ENCODE data around the gene IFT57.
"Not testable (repeated sequence)": the region's sequence is repeated elsewhere in the genome, so short reads cannot be mapped to it uniquely, and the experiment has no call there.

IFT57 gene

GRCh38 chr3:108221911-108222852 lies at the start of gene IFT57:
TSS of gene IFT57 (minus strand) at chr3:108222424. CDS start at chr3:108222322, 102 bp downstream.
- peak; percentile 84 to 88 (median 87) for DNase-seq (ENCODE audit: low read depth in 3 of 3)

GRCh38 chr3:108271626-108272025 lies 49.4 kb upstream of the IFT57 start:
- DNase-seq (ENCODE audit: low read depth in 3 of 3), result no peak

GRCh38 chr3:108268235-108268634 lies 46.0 kb upstream of the IFT57 start:
- not testable (repeated sequence) for DNase-seq (ENCODE audit: low read depth in 3 of 3)

GRCh38 chr3:108264534-108265298 lies 42.5 kb upstream of the IFT57 start:
- not testable (repeated sequence) for DNase-seq (ENCODE audit: low read depth in 3 of 3)

- no peak for DNase-seq (ENCODE audit: low read depth in 3 of 3)
These were observed 32.9 kb upstream of the IFT57 start for GRCh38 chr3:108255131-108255530.

- DNase-seq (ENCODE audit: low read depth in 3 of 3), result no peak
These were observed 29.6 kb upstream of the IFT57 start for GRCh38 chr3:108251844-108252243.

- DNase-seq (ENCODE audit: low read depth in 3 of 3), result no peak
These were observed 29.0 kb upstream of the IFT57 start for GRCh38 chr3:108251265-108251664.

GRCh38 chr3:108250626-108251025 lies 28.4 kb upstream of the IFT57 start:
- no peak for DNase-seq (ENCODE audit: low read depth in 3 of 3)

- DNase-seq (ENCODE audit: low read depth in 3 of 3), result no peak
These were observed 21.0 kb upstream of the IFT57 start for GRCh38 chr3:108243243-108243642.

- no peak for DNase-seq (ENCODE audit: low read depth in 3 of 3)
These were observed 20.6 kb upstream of the IFT57 start for GRCh38 chr3:108242776-108243175.

- DNase-seq (ENCODE audit: low read depth in 3 of 3), result no peak
These were observed 19.5 kb upstream of the IFT57 start for GRCh38 chr3:108241721-108242120.

- DNase-seq (ENCODE audit: low read depth in 3 of 3), result no peak
These were observed 18.9 kb upstream of the IFT57 start for GRCh38 chr3:108241146-108241545.

- DNase-seq (ENCODE audit: low read depth in 3 of 3), result no peak
These were observed 16.9 kb upstream of the IFT57 start for GRCh38 chr3:108239082-108239481.

- DNase-seq (ENCODE audit: low read depth in 3 of 3), result no peak
These were observed 13.1 kb upstream of the IFT57 start for GRCh38 chr3:108235290-108235689.

- no peak for DNase-seq (ENCODE audit: low read depth in 3 of 3)
These were observed 12.2 kb upstream of the IFT57 start for GRCh38 chr3:108234387-108234957.

GRCh38 chr3:108228286-108228685 lies 6.1 kb upstream of the IFT57 start:
- no peak for DNase-seq (ENCODE audit: low read depth in 3 of 3)

- DNase-seq (ENCODE audit: low read depth in 3 of 3), result no peak
These were observed 4.9 kb upstream of the IFT57 start for GRCh38 chr3:108227131-108227530.

- no peak for DNase-seq (ENCODE audit: low read depth in 3 of 3)
These were observed 3.0 kb upstream of the IFT57 start for GRCh38 chr3:108225221-108225620.

GRCh38 chr3:108223928-108224327 lies 1.7 kb upstream of the IFT57 start:
- no peak for DNase-seq (ENCODE audit: low read depth in 3 of 3)

- no peak for DNase-seq (ENCODE audit: low read depth in 3 of 3)
These were observed 785 bp upstream of the IFT57 start for GRCh38 chr3:108222853-108223565.

- no peak for DNase-seq (ENCODE audit: low read depth in 3 of 3)
These were observed 831 bp downstream of the IFT57 start for GRCh38 chr3:108221393-108221792.

GRCh38 chr3:108219336-108219735 lies 2.9 kb downstream of the IFT57 start:
- no peak for DNase-seq (ENCODE audit: low read depth in 3 of 3)
